Measurements from ENCODE around the gene TLR6.

DNA sequence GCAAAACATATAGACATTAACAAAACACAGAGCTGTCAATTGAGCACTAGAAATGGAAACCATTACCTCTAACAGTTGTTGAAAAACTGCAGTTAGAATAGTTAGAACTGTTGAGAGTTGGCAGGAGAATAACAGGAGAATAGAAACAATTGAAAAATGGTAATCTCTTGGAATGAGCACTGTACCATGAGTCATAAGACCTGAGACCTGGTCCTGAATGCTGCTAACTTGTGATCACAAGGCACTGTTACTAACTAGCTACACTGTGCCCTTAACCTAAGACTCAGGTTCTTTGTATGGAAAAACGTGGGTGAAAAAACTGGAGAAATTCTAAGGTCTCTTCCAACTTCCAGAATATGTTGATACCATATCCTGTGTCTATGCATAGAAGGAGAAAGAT is 40.3 kb upstream of the TLR6 start:
- TF ChIP-seq OSR1 (CRISPR knock-in tag; IDR thresholded peaks at IDR 0.05), result no peak
- TF ChIP-seq, protein P1, sequence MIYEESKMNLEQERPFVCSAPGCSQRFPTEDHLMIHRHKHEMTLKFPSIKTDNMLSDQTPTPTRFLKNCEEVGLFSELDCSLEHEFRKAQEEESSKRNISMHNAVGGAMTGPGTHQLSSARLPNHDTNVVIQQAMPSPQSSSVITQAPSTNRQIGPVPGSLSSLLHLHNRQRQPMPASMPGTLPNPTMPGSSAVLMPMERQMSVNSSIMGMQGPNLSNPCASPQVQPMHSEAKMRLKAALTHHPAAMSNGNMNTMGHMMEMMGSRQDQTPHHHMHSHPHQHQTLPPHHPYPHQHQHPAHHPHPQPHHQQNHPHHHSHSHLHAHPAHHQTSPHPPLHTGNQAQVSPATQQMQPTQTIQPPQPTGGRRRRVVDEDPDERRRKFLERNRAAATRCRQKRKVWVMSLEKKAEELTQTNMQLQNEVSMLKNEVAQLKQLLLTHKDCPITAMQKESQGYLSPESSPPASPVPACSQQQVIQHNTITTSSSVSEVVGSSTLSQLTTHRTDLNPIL (CRISPR knock-in tag; IDR thresholded peaks at IDR 0.05; ENCODE audit: low read depth), result no peak
- TF ChIP-seq SNAI2 (CRISPR knock-in tag; IDR thresholded peaks at IDR 0.05), result no peak
- TF ChIP-seq ZNF8 (CRISPR knock-in tag; IDR thresholded peaks at IDR 0.05), result no peak
- TF ChIP-seq PPARA (CRISPR knock-in tag; IDR thresholded peaks at IDR 0.05; ENCODE audit: borderline replicate concordance), result no peak
- no peak for TF ChIP-seq TOX (CRISPR knock-in tag; IDR thresholded peaks at IDR 0.05; ENCODE audit: borderline replicate concordance)
- no peak for TF ChIP-seq ESRRG (CRISPR knock-in tag; IDR thresholded peaks at IDR 0.05)
- TF ChIP-seq ZFP30 (CRISPR knock-in tag; IDR thresholded peaks at IDR 0.05), result no peak
- TF ChIP-seq ZNF565 (CRISPR knock-in tag; conservative IDR thresholded peaks at IDR 0.05; ENCODE audit: low read depth), result no peak
- TF ChIP-seq TCF4 (CRISPR knock-in tag; IDR thresholded peaks at IDR 0.05; ENCODE audit: borderline replicate concordance), result no peak
- no peak for TF ChIP-seq CSRNP3 (CRISPR knock-in tag; IDR thresholded peaks at IDR 0.05)
- TF ChIP-seq ISL1 (CRISPR knock-in tag; IDR thresholded peaks at IDR 0.05), result no peak
- TF ChIP-seq ZFP3 (CRISPR knock-in tag; IDR thresholded peaks at IDR 0.05), result no peak
- TF ChIP-seq ARNTL (CRISPR knock-in tag; IDR thresholded peaks at IDR 0.05; ENCODE audit: borderline replicate concordance, low read depth), result no peak

Measured in SK-N-SH treated with all-trans-retinoic acid at 6 μM for 48 hours (cell line).